SH-SY5Y (cell line): Measurements from ENCODE around the gene ZKSCAN2.

Experiments used
- GATA2 ChIP-seq: IDR thresholded peaks from 2 replicates; pipeline ENCODE4 v1.6.1; 2011; ENCODE audit warnings: mild to moderate bottlenecking, low read depth, low read length
- GATA3 ChIP-seq: IDR thresholded peaks from 2 replicates; pipeline ENCODE4 v1.6.1; 2011; ENCODE audit warnings: low read depth, mild to moderate bottlenecking, low read length, moderate library complexity

DNA sequence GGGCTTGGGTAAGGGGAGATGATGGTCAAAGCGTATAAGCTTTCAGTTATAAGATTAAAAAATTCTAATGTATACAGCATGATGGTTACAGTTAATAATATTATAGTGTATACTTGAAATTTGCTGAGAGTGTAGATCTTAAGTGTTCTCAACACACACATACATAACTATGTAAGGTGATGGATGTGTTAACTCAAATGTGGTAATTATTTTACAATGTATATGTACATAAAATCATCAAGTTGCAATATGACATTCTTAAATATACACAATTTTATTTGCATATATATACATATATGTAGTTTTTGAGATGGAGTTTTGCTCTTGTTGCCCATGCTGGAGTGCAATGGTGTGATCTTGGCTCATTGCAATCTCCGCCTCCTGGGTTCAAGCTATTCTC is 7.2 kb downstream of the ZKSCAN2 start:
- TF ChIP-seq GATA2: no peak
- no peak for TF ChIP-seq GATA3
